HG03039 (cell line): ENCODE data around the gene ZNF215.
"Not testable (repeated sequence)": the region's sequence is repeated elsewhere in the genome, so short reads cannot be mapped to it uniquely, and the experiment has no call there.

Source experiments
- ATAC-seq: cut with Tn5 transposase; IDR thresholded peaks from one replicate; pipeline ENCODE4 v1.9.1; 2021; ENCODE audit warnings: mild to moderate bottlenecking, moderate library complexity; ENCODE audit not compliant: unreplicated experiment

Gene ZNF215

DNA sequence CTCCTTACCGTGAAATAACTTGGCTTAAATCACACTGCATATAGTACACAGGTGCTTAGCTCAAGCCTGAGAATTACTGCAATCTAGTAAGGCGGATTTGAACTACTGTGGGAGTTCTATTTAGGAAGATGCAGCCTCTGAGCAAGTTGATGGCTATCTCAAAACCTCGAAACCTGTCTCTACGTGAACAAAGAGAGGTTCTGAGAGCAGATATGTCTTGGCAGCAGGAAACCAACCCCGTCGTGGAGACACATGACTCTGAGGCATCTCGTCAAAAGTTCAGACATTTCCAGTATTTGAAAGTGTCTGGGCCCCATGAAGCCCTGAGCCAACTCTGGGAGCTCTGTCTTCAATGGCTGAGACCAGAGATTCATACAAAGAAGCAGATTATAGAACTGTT, 5.9 kb downstream of the ZNF215 start:
- ATAC-seq = no peak

DNA sequence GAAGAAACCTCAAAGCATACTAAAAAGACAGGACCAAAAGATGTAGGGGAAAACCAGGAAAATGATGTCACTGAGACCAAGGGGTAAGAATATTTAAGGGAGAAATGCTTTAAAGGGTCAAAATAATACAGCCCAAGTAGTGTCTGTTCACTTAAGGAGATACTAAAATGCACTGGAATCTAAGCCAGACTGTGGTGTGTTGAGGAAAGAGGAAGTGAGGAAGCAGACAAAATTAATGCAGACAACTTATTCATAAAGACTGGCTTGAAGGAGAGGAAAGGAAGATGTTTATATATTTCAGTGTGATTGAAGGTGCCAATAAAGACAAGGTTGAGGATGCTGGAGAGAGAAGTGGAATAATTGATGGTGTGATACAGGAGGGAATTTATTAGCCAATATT, 15.7 kb downstream of the ZNF215 start:
- no peak for ATAC-seq

GRCh38 chr11:6943131-6943530, 16.9 kb downstream of the ZNF215 start:
- ATAC-seq = no peak

DNA sequence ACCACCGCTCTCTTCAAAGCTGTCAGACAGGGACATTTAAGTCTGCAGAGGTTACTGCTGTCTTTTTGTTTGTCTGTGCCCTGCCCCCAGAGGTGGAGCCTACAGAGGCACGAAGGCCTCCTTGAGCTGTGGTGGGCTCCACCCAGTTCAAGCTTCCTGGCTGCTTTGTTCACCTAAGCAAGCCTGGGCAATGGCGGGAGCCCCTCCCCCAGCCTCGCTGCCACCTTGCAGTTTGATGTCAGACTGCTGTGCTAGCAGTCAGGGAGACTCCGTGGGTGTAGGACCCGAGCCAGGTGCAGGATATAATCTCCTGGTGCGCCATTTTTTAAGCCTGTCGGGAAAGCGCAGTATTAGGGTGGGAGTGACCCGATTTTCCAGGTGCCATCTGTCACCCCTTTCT, 28.0 kb downstream of the ZNF215 start:
- not testable (repeated sequence) for ATAC-seq

GRCh38 chr11:6962141-6962540, 35.9 kb downstream of the ZNF215 start:
- no peak for ATAC-seq

DNA sequence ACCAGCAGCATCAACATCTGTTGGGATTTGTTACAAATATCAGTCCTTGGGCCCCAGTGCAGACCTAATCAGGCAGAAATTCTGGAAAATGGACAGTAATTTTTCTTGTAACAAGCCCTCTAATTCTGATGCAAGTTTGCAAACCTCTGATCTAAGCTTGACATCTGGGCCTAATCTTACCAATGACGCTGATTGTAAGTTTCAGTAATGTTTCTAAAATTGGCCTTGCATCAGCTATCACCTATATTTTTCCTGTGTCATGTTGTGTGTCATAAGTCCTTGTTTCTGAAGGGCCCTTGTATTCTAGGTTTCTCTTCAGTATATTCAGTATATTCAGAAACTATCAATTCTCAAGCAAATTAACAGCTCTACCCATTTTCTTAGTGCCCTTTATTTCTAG, 36.4 kb downstream of the ZNF215 start:
- peak; percentile 65 for ATAC-seq

- no peak for ATAC-seq
These were observed 42.6 kb downstream of the ZNF215 start for GRCh38 chr11:6968816-6969215.

GRCh38 chr11:6969854-6970253, 43.6 kb downstream of the ZNF215 start:
- not testable (repeated sequence) for ATAC-seq

DNA sequence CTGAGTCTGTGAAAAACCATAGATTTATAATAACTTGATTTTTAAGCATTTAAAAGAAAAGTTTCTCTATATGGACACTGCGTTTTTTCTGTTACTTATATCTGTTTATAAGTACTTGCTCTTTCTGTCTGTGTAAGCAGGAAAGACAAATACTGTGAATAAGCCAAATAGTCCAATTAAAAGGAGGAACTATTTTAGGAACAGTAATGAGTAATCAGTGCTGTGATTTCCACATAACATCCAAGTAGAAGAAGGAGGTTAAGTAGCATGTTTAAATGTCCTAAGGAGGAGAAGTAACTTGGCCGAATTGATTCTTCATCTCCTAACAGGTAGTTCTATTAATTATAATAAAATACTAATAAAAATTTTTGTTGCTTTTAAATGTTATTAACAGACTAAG, 53.1 kb downstream of the ZNF215 start:
- ATAC-seq = no peak

DNA sequence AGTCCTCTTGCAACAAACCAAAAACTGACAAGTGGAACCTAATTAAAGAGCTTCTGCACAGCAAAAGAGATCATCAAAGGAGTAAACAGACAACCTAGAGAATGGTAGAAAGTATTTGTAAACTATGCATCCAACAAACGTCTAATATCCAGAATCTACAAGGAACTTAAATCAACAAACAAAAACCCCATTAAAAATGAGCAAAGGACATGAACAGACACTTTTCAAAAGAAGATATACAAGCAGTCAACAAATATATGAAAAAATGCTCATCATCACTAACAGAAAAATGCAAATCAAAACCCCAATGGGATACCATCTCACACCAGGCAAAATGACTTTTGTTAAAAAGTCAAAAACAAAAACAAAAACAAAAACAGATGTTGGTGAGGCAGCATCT, 60.3 kb downstream of the ZNF215 start:
- ATAC-seq = no peak

DNA sequence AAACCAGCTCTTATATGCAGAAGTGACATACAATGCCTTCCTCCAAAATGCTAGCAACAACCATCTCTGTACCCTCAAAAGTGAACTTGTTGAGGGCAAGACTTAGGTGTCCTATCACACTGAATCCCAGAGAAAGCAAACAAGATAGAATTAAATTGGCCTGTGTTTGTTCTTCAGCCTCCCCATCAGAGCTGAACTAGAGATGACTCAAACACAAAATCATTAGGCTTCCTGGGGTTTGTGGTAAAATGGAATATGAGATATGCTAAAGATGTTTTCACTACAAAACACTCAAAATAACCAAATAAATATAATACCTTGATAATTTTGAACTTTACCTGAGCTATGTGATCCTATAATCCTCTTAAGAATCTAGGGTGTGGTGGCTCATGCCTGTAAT, 62.3 kb downstream of the ZNF215 start:
- no peak for ATAC-seq

- ATAC-seq = no peak
These were observed 65.0 kb downstream of the ZNF215 start for GRCh38 chr11:6991227-6991626.

GRCh38 chr11:6992026-6992425, 65.8 kb downstream of the ZNF215 start:
- ATAC-seq = no peak

DNA sequence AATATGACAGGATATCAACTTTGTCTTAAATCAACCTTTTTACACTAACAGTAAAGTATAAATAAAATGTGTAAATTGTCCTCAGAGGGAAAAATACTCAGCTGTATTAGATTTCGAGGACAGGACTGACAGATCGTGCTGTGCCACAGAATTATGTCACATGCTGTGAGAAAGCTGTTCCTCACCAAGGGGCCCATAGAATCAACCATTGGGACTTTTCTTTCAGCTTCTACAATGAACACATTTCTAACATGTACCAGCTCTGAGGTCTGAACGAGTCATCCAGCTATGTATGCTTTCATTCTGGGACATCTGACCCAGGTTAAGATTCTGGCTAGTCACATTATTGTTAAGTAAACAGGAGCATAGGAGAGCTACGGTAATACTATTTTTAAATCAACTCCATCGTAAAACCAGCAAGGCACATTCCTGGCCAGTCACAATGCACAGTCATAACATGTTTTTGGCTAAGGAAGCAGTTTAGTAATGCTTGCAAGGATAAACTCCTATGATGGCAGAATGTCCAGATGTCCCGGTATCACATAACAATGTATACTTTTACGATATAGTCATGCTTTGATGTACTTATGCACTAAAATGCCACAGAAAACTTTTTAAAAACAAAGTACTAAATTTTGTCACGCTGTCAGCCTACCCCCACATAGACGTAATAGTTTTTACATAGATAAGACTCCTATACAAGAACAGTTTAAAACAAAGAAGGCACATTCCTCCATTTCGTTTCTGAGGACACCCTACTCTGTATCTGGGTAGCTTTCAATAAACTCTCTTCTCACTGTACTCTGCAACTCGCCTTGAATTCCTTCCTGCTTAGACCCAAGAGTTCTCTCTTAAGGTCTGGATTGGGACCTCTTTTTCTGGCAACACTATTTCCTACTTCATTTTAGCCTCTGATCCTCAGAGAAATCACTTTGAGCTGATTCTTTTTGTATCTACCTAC, 66.5 kb downstream of the ZNF215 start:
- ATAC-seq = no peak

DNA sequence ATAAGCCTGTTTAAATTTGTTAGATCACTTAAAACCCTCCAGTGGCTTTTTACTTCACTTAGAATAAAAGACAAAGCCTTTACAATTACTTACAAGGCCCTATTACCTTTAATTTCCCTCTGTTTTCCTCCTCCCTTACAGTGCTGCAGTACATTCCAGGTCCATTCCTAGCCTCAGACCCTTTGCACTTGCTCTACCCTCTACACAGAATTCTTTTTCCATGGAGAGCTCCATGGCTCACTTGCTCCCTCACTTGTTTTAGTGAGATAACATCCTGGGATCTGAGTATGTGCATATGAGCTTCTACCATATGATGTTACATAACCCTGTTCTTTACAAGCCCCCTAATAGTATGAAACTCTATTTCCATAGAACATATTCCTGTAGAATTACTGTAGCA, 69.5 kb downstream of the ZNF215 start:
- ATAC-seq = no peak

- peak; percentile 64 for ATAC-seq
These were observed 78.3 kb downstream of the ZNF215 start for GRCh38 chr11:7004482-7004881.
